HT1080 (cell line): ENCODE measurements around the gene MT2A. TPM values are rescaled to one million over a fixed set of nuclear protein-coding genes. Genes with fewer than 3 reads are reported as not detected.
A peak's percentile ranks its signal among the peaks of the same experiment; 100 is the strongest.
"Not testable (repeated sequence)": the region's sequence is repeated elsewhere in the genome, so short reads cannot be mapped to it uniquely, and the experiment has no call there.

Source experiments
- DNase-seq: peaks from one replicate; pipeline ENCODE4 v3.0.0-alpha.2; 2015; ENCODE audit warnings: low read depth
- polyA plus RNA-seq, 2 experiments: library from polyadenylated mRNA; depleted of rRNA; stranded (reverse); fragments of >200 nt; gene quantifications; 2 replicates each; pipeline ENCODE4 v1.2.3, GENCODE V29; 2015
- total RNA-seq: library from RNA; depleted of rRNA; stranded (reverse); fragments of >200 nt; shearing (Covaris generic); gene quantifications from 2 replicates; pipeline ENCODE4 v1.2.3, GENCODE V29; 2014; rRNA removed

MT2A gene
- 881 and 1,822 TPM in 2 replicates for total RNA-seq
- polyA plus RNA-seq (2015; cell fraction: cytosol; rRNA removed), result 575 and 1,242 TPM in 2 replicates
- 327 and 398 TPM in 2 replicates for polyA plus RNA-seq (2015; cell fraction: nucleus; rRNA removed)

- DNase-seq, result peak; percentile 99
Observed at GRCh38 chr16:56608043-56608875, at the start of gene MT2A. TSS of gene MT2A (plus strand) at chr16:56608584. CDS start at chr16:56608656, 72 bp downstream.

- DNase-seq, result no peak
Observed at GRCh38 chr16:56559109-56559508, 49.3 kb upstream of the MT2A start.

GRCh38 chr16:56560447-56560846 lies 47.9 kb upstream of the MT2A start:
- no peak for DNase-seq

- no peak for DNase-seq
Observed at GRCh38 chr16:56561126-56561525, 47.3 kb upstream of the MT2A start.

- DNase-seq, result no peak
Observed at GRCh38 chr16:56564793-56565477, 43.4 kb upstream of the MT2A start, which contains the start of gene MT4. TSS of gene MT4 (plus strand) at chr16:56565073. CDS start at chr16:56565129, 56 bp downstream.

- no peak for DNase-seq
Observed at GRCh38 chr16:56569971-56570370, 38.4 kb upstream of the MT2A start.

- no peak for DNase-seq
Observed at GRCh38 chr16:56571525-56571924, 36.9 kb upstream of the MT2A start.

- no peak for DNase-seq
Observed at GRCh38 chr16:56574625-56575024, 33.8 kb upstream of the MT2A start.

GRCh38 chr16:56576585-56577299 lies 31.6 kb upstream of the MT2A start:
- DNase-seq, result peak; percentile 67

GRCh38 chr16:56577300-56577625 lies 31.1 kb upstream of the MT2A start:
- no peak for DNase-seq

GRCh38 chr16:56580391-56581048 lies 27.9 kb upstream of the MT2A start:
- no peak for DNase-seq

GRCh38 chr16:56582911-56583310 lies 25.5 kb upstream of the MT2A start:
- not testable (repeated sequence) for DNase-seq

- no peak for DNase-seq
Observed at GRCh38 chr16:56583351-56584168, 24.8 kb upstream of the MT2A start.

- no peak for DNase-seq
Observed at GRCh38 chr16:56584276-56584675, 24.1 kb upstream of the MT2A start.

- no peak for DNase-seq
Observed at GRCh38 chr16:56588781-56589140, 19.6 kb upstream of the MT2A start.

GRCh38 chr16:56589141-56590039 lies 19.0 kb upstream of the MT2A start, which contains the start of gene MT3:
TSS of gene MT3 (plus strand) at chr16:56589528. CDS start at chr16:56589591, 63 bp downstream.
- DNase-seq, result no peak

- DNase-seq, result no peak
Observed at GRCh38 chr16:56591377-56592060, 16.9 kb upstream of the MT2A start.

GRCh38 chr16:56593573-56594291 lies 14.7 kb upstream of the MT2A start:
- no peak for DNase-seq
